ENCODE data around the gene HAO1.

The HAO1 gene

DNA sequence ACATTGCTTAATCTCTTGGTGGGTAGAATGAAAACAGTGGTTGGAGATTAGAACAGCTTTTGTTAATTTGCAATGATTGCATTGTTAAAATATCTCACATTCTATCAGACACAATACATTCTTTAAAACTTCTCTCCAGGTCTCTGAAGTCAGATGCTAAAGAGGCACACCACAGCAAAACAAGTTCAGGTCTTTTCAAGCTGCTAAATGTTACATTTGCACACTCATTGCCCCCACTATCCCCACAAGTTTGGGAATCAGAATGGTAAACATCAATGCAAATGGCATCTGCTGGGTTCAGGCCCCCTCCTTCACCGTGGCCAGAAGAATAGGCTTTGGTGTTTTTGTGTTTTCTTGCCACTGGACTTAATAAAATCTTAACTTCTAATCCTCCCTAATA is 10.1 kb upstream of the HAO1 start:
- TF ChIP-seq CTCF (IDR thresholded peaks at IDR 0.05; ENCODE audit: low read depth, low read length): no peak

GRCh38 chr20:7943891-7944290 is 3.6 kb upstream of the HAO1 start:
- DNase-seq (ENCODE audit: extremely low read depth, low read depth): no peak
- TF ChIP-seq CTCF (IDR thresholded peaks at IDR 0.05; ENCODE audit: low read depth, low read length): no peak

More for the DNA sequence above, 10.1 kb upstream of the HAO1 start:
- DNase-seq (ENCODE audit: extremely low read depth, low read depth): no peak

DNA sequence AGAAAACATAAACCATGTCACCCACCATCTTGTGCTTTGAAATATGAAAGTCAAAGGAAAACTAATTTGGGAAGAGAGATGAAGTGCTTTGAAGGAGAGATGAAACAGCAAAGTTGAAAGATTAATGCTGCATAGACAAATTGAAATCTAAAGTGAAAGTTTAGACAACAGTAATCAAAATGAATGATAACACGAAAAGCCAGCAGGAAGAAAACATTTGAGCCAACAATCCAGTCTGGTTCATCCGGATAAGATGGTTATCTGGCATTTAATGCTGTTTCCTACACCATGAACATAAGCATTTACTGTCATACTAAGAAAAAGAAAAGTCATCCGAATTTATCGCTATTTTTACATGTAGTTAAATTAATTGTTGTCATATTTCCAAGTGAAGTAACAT is 595 bp downstream of the HAO1 start:
- TF ChIP-seq CTCF (IDR thresholded peaks at IDR 0.05; ENCODE audit: low read depth, low read length): no peak
- DNase-seq (ENCODE audit: extremely low read depth, low read depth): no peak

DNA sequence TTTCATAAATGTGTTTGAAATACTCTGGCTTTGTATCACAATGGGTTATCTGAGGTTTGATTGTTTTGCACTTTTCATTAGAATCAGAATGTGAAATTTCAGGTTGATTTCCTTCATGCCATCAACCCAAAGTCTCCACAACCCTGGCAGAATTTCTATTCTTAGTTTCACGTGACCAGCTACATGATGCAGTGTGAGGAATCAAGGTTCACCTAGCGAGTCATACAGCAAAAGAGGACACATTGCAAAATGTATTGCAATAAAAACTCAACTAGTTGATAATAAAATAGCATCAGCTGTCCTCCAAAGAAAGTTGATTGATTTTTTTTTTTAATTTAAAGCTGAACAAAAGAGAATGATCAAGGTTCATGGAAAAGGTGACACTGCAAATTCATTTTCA is 2.2 kb downstream of the HAO1 start:
- DNase-seq (ENCODE audit: extremely low read depth, low read depth): no peak
- TF ChIP-seq CTCF (IDR thresholded peaks at IDR 0.05; ENCODE audit: low read depth, low read length): no peak

GRCh38 chr20:7937328-7937727 is 2.9 kb downstream of the HAO1 start:
- TF ChIP-seq CTCF (IDR thresholded peaks at IDR 0.05; ENCODE audit: low read depth, low read length): no peak
- DNase-seq (ENCODE audit: extremely low read depth, low read depth): no peak

DNA sequence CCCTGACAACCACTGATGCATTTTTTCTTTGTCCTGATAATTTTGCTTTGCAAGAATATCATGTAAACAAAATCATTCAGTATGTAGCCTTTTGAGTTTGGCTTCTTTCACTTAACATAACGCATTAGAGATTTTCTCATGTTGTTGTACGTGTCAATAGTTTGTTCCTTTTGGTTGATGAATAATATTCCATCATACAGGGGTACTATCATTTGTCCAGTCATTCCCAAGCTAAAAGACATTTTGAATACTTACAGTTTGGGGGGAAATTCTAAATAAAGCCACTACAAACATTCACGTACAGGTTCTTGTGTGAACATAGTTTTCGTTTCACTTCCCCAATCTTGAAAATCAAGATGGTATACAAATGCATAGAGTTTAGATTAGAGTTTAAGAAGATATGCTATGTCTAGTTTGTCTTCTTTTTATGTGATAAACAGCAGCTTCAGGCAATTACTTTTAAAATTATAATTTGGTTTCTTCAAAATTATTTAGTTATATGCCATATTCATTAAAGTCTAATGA is 5.2 kb downstream of the HAO1 start:
- TF ChIP-seq CTCF (IDR thresholded peaks at IDR 0.05; ENCODE audit: low read depth, low read length): no peak
- DNase-seq (ENCODE audit: extremely low read depth, low read depth): no peak

GRCh38 chr20:7933346-7933745 is 6.9 kb downstream of the HAO1 start:
- no peak for TF ChIP-seq CTCF (IDR thresholded peaks at IDR 0.05; ENCODE audit: low read depth, low read length)
- no peak for DNase-seq (ENCODE audit: extremely low read depth, low read depth)

Measured in AG09319 (cell line).